ENCODE results near the gene SLC25A28.

Gene SLC25A28

GRCh38 chr10:99611326-99611725, 8.9 kb downstream of the SLC25A28 start:
- H3K36me3 ChIP-seq (ENCODE audit: control insufficient read depth in 2 of 2, insufficient read depth in 1 of 2, low read length in 2 of 2) = peaks cover 10 to 49% of the 10 kb centered on the region in 2 experiments; a peak in 1 of 3 replicates
- no peak overlapping the region for H3K27ac ChIP-seq (ENCODE audit: extremely low read depth, low read depth, low read length)
- no peak overlapping the region for H3K4me3 ChIP-seq (ENCODE audit: low read depth, low read length)
- CTCF ChIA-PET = interaction anchor here (0.6 to 7.6 kb wide), 25 partner anchors 8 to 1095 kb away, joined by 3 to 104 read pairs (median 4); partner anchors contain the start of gene SLC25A28
- POLR2A ChIA-PET = interaction anchor here (0.5 to 2.2 kb wide), 4 partner anchors 9 to 229 kb away, joined by 3 to 6 read pairs (median 4); no protein-coding TSS in a partner anchor
- no peaks in the 10 kb centered on the region for H3K4me1 ChIP-seq (ENCODE audit: control insufficient read depth, insufficient read depth, low read length)
- TF ChIP-seq PRDM4 (tag by site-specific recombination; IDR thresholded peaks at IDR 0.05) = no peak
- TF ChIP-seq BCL11B (tag by site-specific recombination; IDR thresholded peaks at IDR 0.05; ENCODE audit: low read depth) = no peak
- TF ChIP-seq ZNF677 (tag by site-specific recombination; IDR thresholded peaks at IDR 0.05) = no peak
- TF ChIP-seq REPIN1 (tag by site-specific recombination; IDR thresholded peaks at IDR 0.05; ENCODE audit: low read depth) = no peak
- TF ChIP-seq ZNF23 (tag by site-specific recombination; IDR thresholded peaks at IDR 0.05; ENCODE audit: borderline replicate concordance) = no peak
- TF ChIP-seq ZNF792 (tag by site-specific recombination; IDR thresholded peaks at IDR 0.05) = no peak
- TF ChIP-seq ZBTB1 (tag by site-specific recombination; IDR thresholded peaks at IDR 0.05) = no peak
- TF ChIP-seq ZNF146 (tag by site-specific recombination; IDR thresholded peaks at IDR 0.05) = no peak
- no peaks in the 10 kb centered on the region for H3K9me3 ChIP-seq (ENCODE audit: control insufficient read depth, insufficient read depth, low read depth, low read length)

GRCh38 chr10:99610221-99610620, 10.0 kb downstream of the SLC25A28 start:
- Histone ChIP-seq H3K27ac (ENCODE audit: extremely low read depth, low read depth, low read length) (no peak overlapping the region), H3K4me3 (ENCODE audit: low read depth, low read length) (no peak overlapping the region), H3K36me3 (ENCODE audit: control insufficient read depth in 2 of 2, insufficient read depth in 1 of 2, low read length in 2 of 2) (peaks cover 10 to 44% of the 10 kb centered on the region in 2 experiments; a peak in 1 of 3 replicates), H3K4me1 (ENCODE audit: control insufficient read depth, insufficient read depth, low read length) (no peaks in the 10 kb centered on the region), H3K9me3 (ENCODE audit: control insufficient read depth, insufficient read depth, low read depth, low read length) (no peaks in the 10 kb centered on the region)
- ChIA-PET CTCF (interaction anchor here (0.6 to 7.6 kb wide), 5 partner anchors 9 to 218 kb away, joined by 3 to 104 read pairs (median 7); no protein-coding TSS in a partner anchor), POLR2A (interaction anchor here (1.5 kb wide), 1 partner anchor 11 kb away, joined by 4 read pairs; no protein-coding TSS in a partner anchor)
- TF ChIP-seq ZSCAN5A (tag by site-specific recombination; IDR thresholded peaks at IDR 0.05) (no peak), ZNF26 (tag by site-specific recombination; IDR thresholded peaks at IDR 0.05) (no peak), ZNF558 (tag by site-specific recombination; IDR thresholded peaks at IDR 0.05) (no peak), ZBTB7A (tag by site-specific recombination; IDR thresholded peaks at IDR 0.05; ENCODE audit: low read depth) (no peak), ZFP41 (tag by site-specific recombination; IDR thresholded peaks at IDR 0.05; ENCODE audit: borderline replicate concordance) (no peak), ZNF155 (tag by site-specific recombination; IDR thresholded peaks at IDR 0.05) (no peak), ZNF248 (tag by site-specific recombination; IDR thresholded peaks at IDR 0.05) (no peak), ZNF112 (tag by site-specific recombination; IDR thresholded peaks at IDR 0.05) (no peak), ZNF776 (tag by site-specific recombination; IDR thresholded peaks at IDR 0.05; ENCODE audit: borderline replicate concordance) (no peak), ZBTB10 (tag by site-specific recombination; IDR thresholded peaks at IDR 0.05) (no peak), ZNF639 (tag by site-specific recombination; IDR thresholded peaks at IDR 0.05) (no peak), ZNF600 (tag by site-specific recombination; IDR thresholded peaks at IDR 0.05) (no peak), ZIC2 (tag by site-specific recombination; IDR thresholded peaks at IDR 0.05) (no peak), ZNF366 (tag by site-specific recombination; conservative IDR thresholded peaks at IDR 0.05) (no peak), ZFP3 (tag by site-specific recombination; IDR thresholded peaks at IDR 0.05; ENCODE audit: low read depth) (no peak), ZNF433 (tag by site-specific recombination; IDR thresholded peaks at IDR 0.05; ENCODE audit: low read depth) (no peak), SCRT2 (tag by site-specific recombination; IDR thresholded peaks at IDR 0.05) (no peak), ZNF473 (tag by site-specific recombination; IDR thresholded peaks at IDR 0.05) (no peak)
- TF ChIP-seq, protein P1, sequence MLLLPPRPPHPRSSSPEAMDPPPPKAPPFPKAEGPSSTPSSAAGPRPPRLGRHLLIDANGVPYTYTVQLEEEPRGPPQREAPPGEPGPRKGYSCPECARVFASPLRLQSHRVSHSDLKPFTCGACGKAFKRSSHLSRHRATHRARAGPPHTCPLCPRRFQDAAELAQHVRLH (tag by site-specific recombination; IDR thresholded peaks at IDR 0.05) = no peak
